Thyroid gland (tissue), 4 donors: ENCODE results near the gene BCL6.

Experiments used
- CTCF ChIP-seq, 6 experiments: fragments of 200-600 bp in 3 of 6; fragments of 450-650 bp in 3 of 6; sonication (generic) in 3 of 6; IDR thresholded peaks; one replicate each; pipeline ENCODE4 v1.5.1; 2016 to 2019; ENCODE audit warnings: antibody characterized with exemption in 6 of 6, mild to moderate bottlenecking in 2 of 6, inconsistent platforms in 1 of 6, moderate library complexity in 1 of 6
- POLR2A ChIP-seq, 2 donors: fragments of 450-650 bp; IDR thresholded peaks; one replicate each; pipeline ENCODE4 v1.6.1; 2017; ENCODE audit warnings: antibody characterized with exemption in 2 of 2, mild to moderate bottlenecking in 2 of 2, moderate library complexity in 1 of 2

- no peak for TF ChIP-seq CTCF (IDR thresholded peaks at IDR 0.05)
- TF ChIP-seq POLR2A (IDR thresholded peaks at IDR 0.05) = no peak
Measured at GRCh38 chr3:187720337-187720670, 25.0 kb downstream of the BCL6 start.
